ENCODE results near the gene DLG3.
"Not testable (repeated sequence)": the region's sequence is repeated elsewhere in the genome, so short reads cannot be mapped to it uniquely, and the experiment has no call there.

Gene DLG3

DNA sequence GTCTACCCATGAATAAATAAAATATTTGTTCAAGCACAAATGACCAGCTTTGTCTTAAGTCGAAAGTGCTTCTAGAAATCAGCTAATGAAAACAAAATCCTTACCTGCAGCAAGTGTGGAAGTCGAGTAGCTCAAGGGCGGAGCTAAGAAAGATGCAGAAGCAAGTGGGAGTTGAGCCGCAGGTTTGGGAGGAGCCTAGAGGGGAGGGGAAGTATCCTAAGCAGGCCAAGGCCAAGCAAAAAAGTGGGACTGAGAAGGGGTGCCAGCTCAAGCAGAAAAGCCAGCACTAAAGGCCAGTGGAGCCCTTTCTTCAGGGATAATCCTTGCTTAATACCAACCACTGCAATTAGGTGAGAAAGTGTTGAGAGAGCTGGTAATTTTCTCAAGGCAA, 60.8 kb downstream of the DLG3 start:
- Histone ChIP-seq H3K4me2 (ENCODE audit: low read length) (no peak overlapping the region), H3K4me3 (ENCODE audit: low read depth, low read length, poor library complexity, severe bottlenecking) (no peak overlapping the region), H3K9ac (ENCODE audit: low read length) (no peak overlapping the region), H3K9me3 (ENCODE audit: low read length) (no peaks in the 10 kb centered on the region), H3K27ac (ENCODE audit: low read depth, low read length, poor library complexity, severe bottlenecking) (no peak overlapping the region), H3K4me1 (ENCODE audit: insufficient read depth, low read length, severe bottlenecking) (no peaks in the 10 kb centered on the region), H3K36me3 (ENCODE audit: insufficient read depth, low read length) (peaks cover 10% of the 10 kb centered on the region), H3F3A (ENCODE audit: insufficient read depth, low read length) (no peaks in the 10 kb centered on the region), H3K79me2 (ENCODE audit: insufficient read depth, low read length) (no peaks in the 10 kb centered on the region), H4K20me1 (ENCODE audit: insufficient read depth, low read length) (no peaks in the 10 kb centered on the region), H3K9me2 (ENCODE audit: low read depth, low read length) (no peaks in the 10 kb centered on the region), H2AFZ (ENCODE audit: low read length) (no peak overlapping the region), H3K27me3 (ENCODE audit: insufficient read depth, low read length) (no peaks in the 10 kb centered on the region)
- TF ChIP-seq, protein P1, sequence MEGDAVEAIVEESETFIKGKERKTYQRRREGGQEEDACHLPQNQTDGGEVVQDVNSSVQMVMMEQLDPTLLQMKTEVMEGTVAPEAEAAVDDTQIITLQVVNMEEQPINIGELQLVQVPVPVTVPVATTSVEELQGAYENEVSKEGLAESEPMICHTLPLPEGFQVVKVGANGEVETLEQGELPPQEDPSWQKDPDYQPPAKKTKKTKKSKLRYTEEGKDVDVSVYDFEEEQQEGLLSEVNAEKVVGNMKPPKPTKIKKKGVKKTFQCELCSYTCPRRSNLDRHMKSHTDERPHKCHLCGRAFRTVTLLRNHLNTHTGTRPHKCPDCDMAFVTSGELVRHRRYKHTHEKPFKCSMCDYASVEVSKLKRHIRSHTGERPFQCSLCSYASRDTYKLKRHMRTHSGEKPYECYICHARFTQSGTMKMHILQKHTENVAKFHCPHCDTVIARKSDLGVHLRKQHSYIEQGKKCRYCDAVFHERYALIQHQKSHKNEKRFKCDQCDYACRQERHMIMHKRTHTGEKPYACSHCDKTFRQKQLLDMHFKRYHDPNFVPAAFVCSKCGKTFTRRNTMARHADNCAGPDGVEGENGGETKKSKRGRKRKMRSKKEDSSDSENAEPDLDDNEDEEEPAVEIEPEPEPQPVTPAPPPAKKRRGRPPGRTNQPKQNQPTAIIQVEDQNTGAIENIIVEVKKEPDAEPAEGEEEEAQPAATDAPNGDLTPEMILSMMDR (IDR thresholded peaks at IDR 0.05; ENCODE audit: low read length), result no peak
- no peak for TF ChIP-seq EZH2 (IDR thresholded peaks at IDR 0.05; ENCODE audit: borderline replicate concordance, low read length)

DNA sequence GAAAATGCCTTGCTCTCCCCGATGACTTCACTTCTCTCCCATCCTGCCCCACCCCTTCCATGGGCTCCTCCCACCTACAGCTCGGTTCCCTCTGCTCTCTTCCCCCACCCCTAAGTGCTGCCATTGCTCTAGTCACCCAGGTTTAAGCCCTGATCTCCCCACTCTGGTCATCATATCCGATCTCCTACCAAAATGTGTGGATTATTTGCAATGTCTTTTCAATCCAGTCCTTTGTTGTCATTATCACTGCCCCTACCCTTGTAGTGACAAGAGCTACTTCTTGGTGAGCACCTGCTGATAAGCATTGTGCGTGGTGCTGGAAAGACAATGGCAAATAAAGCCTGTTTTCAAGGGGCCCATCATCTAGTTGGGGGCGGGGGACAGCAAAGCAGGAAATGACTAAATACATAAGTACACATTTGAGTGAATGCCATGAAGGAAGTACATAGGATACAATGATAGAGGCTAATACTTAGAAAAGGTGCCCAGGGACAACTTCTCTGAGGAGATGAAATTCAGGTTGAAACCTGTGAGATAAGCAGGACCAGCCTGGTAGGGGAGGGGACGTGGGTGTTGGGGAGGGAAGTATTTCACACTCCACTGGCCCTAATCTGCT, 63.8 kb downstream of the DLG3 start:
- Histone ChIP-seq H3K9ac (ENCODE audit: low read length) (no peak overlapping the region), H3K9me3 (ENCODE audit: low read length) (no peaks in the 10 kb centered on the region), H3K27me3 (ENCODE audit: insufficient read depth, low read length) (no peaks in the 10 kb centered on the region), H3K4me3 (ENCODE audit: low read depth, low read length, poor library complexity, severe bottlenecking) (no peak overlapping the region), H2AFZ (ENCODE audit: low read length) (no peak overlapping the region), H3K4me1 (ENCODE audit: insufficient read depth, low read length, severe bottlenecking) (no peaks in the 10 kb centered on the region), H3K79me2 (ENCODE audit: insufficient read depth, low read length) (no peaks in the 10 kb centered on the region), H3F3A (ENCODE audit: insufficient read depth, low read length) (no peaks in the 10 kb centered on the region), H4K20me1 (ENCODE audit: insufficient read depth, low read length) (no peaks in the 10 kb centered on the region), H3K9me2 (ENCODE audit: low read depth, low read length) (no peaks in the 10 kb centered on the region), H3K27ac (ENCODE audit: low read depth, low read length, poor library complexity, severe bottlenecking) (no peak overlapping the region), H3K4me2 (ENCODE audit: low read length) (no peak overlapping the region), H3K36me3 (ENCODE audit: insufficient read depth, low read length) (no peaks in the 10 kb centered on the region)
- no peak for TF ChIP-seq EZH2 (IDR thresholded peaks at IDR 0.05; ENCODE audit: borderline replicate concordance, low read length)
- TF ChIP-seq, protein P1 (IDR thresholded peaks at IDR 0.05; ENCODE audit: low read length), result no peak

DNA sequence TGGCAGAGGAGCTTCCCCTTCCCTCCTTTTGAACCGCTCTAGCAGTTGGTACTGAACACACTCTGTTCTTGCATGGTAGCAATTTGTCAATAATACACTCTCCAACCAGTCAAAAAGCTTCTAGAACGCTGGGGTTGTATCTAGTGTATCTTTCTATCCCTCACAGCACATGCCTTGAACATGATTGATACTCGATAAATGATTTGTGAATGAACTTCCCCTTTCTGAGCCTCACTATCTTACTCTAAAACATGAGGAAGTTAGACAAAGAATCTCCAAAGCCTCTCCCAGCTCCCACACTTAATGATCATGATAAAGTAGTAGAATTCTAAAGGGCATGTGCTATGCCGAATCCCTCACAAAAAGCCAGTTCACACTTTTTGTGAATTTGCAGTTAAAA, 64.4 kb downstream of the DLG3 start:
- TF ChIP-seq, protein P1 (IDR thresholded peaks at IDR 0.05; ENCODE audit: low read length), result no peak
- no peak for TF ChIP-seq EZH2 (IDR thresholded peaks at IDR 0.05; ENCODE audit: borderline replicate concordance, low read length)
- Histone ChIP-seq H3K4me3 (ENCODE audit: low read depth, low read length, poor library complexity, severe bottlenecking) (no peak overlapping the region), H3K36me3 (ENCODE audit: insufficient read depth, low read length) (no peaks in the 10 kb centered on the region), H3K79me2 (ENCODE audit: insufficient read depth, low read length) (no peaks in the 10 kb centered on the region), H3K27me3 (ENCODE audit: insufficient read depth, low read length) (no peaks in the 10 kb centered on the region), H3F3A (ENCODE audit: insufficient read depth, low read length) (no peaks in the 10 kb centered on the region), H3K9me2 (ENCODE audit: low read depth, low read length) (no peaks in the 10 kb centered on the region), H4K20me1 (ENCODE audit: insufficient read depth, low read length) (no peaks in the 10 kb centered on the region), H3K9ac (ENCODE audit: low read length) (no peak overlapping the region), H3K4me2 (ENCODE audit: low read length) (no peak overlapping the region), H2AFZ (ENCODE audit: low read length) (no peak overlapping the region), H3K4me1 (ENCODE audit: insufficient read depth, low read length, severe bottlenecking) (no peaks in the 10 kb centered on the region), H3K27ac (ENCODE audit: low read depth, low read length, poor library complexity, severe bottlenecking) (no peak overlapping the region), H3K9me3 (ENCODE audit: low read length) (no peaks in the 10 kb centered on the region)

DNA sequence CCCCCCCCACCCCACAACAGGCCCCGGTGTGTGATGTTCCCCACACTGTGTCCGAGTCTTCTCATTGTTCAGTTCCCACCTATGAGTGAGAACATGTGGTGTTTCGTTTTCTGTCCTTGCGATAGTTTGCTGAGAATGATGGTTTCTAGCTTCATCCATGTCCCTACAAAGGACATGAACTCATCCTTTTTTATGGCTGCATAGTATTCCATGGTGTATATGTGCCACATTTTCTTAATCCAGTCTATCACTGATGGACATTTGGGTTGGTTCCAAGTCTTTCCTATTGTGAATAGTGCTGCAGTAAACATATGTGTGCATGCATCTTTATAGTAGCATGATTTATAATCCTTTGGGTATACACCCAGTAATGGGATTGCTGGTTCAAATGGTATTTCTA, 70.6 kb downstream of the DLG3 start:
- H2AFZ ChIP-seq (ENCODE audit: low read length); H3F3A ChIP-seq (ENCODE audit: insufficient read depth, low read length); H3K27ac ChIP-seq (ENCODE audit: low read depth, low read length, poor library complexity, severe bottlenecking); H3K27me3 ChIP-seq (ENCODE audit: insufficient read depth, low read length); H3K9ac ChIP-seq (ENCODE audit: low read length); H3K9me2 ChIP-seq (ENCODE audit: low read depth, low read length); H4K20me1 ChIP-seq (ENCODE audit: insufficient read depth, low read length); H3K9me3 ChIP-seq (ENCODE audit: low read length); H3K79me2 ChIP-seq (ENCODE audit: insufficient read depth, low read length); H3K4me2 ChIP-seq (ENCODE audit: low read length); H3K36me3 ChIP-seq (ENCODE audit: insufficient read depth, low read length); H3K4me3 ChIP-seq (ENCODE audit: low read depth, low read length, poor library complexity, severe bottlenecking); H3K4me1 ChIP-seq (ENCODE audit: insufficient read depth, low read length, severe bottlenecking): not testable (repeated sequence)

DNA sequence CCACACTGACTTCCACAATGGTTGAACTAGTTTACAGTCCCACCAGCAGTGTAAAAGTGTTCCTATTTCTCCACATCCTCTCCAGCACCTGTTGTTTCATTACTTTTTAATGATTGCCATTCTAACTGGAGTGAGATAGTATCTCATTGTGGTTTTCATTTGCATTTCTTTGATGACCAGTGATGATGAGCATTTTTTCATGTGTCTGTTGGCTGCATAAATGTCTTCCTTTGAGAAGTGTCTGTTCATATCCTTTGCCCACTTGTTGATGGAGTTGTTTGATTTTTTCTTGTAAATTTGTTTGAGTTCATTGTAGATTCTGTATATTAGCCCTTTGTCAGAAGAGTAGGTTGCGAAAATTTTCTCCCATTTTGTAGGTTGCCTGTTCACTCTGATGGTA, 71.1 kb downstream of the DLG3 start:
- H3K9me3 ChIP-seq (ENCODE audit: low read length); H2AFZ ChIP-seq (ENCODE audit: low read length); H3F3A ChIP-seq (ENCODE audit: insufficient read depth, low read length): not testable (repeated sequence)

More for the DNA sequence above, 71.1 kb downstream of the DLG3 start:
- not testable (repeated sequence) for H3K36me3 ChIP-seq (ENCODE audit: insufficient read depth, low read length); H3K9ac ChIP-seq (ENCODE audit: low read length); H3K27me3 ChIP-seq (ENCODE audit: insufficient read depth, low read length); H3K4me1 ChIP-seq (ENCODE audit: insufficient read depth, low read length, severe bottlenecking); H3K79me2 ChIP-seq (ENCODE audit: insufficient read depth, low read length); H3K4me2 ChIP-seq (ENCODE audit: low read length); H4K20me1 ChIP-seq (ENCODE audit: insufficient read depth, low read length); H3K4me3 ChIP-seq (ENCODE audit: low read depth, low read length, poor library complexity, severe bottlenecking); H3K9me2 ChIP-seq (ENCODE audit: low read depth, low read length); H3K27ac ChIP-seq (ENCODE audit: low read depth, low read length, poor library complexity, severe bottlenecking)
